Putamen (tissue), 1 donor: Measurements from ENCODE around the gene CTAGE9.
"Not testable (repeated sequence)": the region's sequence is repeated elsewhere in the genome, so short reads cannot be mapped to it uniquely, and the experiment has no call there.

ENCODE experiments used
- DNase-seq: peaks from one replicate; pipeline ENCODE4 v3.0.0-alpha.2; 2016; ENCODE audit warnings: low spot score

CTAGE9 gene, protein sequence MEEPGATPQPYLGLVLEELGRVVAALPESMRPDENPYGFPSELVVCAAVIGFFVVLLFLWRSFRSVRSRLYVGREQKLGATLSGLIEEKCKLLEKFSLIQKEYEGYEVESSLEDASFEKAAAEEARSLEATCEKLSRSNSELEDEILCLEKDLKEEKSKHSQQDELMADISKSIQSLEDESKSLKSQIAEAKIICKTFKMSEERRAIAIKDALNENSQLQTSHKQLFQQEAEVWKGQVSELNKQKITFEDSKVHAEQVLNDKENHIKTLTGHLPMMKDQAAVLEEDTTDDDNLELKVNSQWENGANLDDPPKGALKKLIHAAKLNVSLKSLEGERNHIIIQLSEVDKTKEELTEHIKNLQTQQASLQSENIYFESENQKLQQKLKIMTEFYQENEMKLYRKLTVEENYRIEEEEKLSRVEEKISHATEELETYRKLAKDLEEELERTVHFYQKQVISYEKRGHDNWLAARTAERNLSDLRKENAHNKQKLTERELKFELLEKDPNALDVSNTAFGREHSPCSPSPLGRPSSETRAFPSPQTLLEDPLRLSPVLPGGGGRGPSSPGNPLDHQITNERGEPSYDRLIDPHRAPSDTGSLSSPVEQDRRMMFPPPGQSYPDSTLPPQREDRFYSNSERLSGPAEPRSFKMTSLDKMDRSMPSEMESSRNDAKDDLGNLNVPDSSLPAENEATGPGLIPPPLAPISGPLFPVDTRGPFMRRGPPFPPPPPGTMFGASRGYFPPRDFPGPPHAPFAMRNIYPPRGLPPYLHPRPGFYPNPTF

DNA sequence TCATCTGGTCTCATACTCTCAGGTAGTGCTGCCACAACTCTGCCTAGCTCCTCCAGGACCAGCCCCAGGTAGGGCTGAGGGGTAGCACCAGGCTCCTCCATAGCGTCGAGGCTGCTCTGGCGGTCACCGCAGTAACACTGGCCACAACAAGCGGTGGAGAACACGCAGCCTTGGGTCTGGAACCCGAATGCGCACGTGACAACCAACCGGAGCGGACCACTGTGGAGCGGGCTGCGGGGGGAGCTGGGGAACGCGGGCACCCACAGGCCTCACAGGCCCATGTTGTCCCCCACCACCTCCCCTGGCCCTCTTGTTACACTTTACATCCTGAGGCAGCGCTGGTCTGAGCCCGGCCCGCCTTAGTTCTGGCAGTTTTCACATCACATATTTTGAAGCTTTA, at the start of gene CTAGE9:
Gene CTAGE9 (minus strand): TSS at position 101 of the 400 bp plus-strand sequence. CDS start 0 bp downstream, at position 101.
- not testable (repeated sequence) for DNase-seq

DNA sequence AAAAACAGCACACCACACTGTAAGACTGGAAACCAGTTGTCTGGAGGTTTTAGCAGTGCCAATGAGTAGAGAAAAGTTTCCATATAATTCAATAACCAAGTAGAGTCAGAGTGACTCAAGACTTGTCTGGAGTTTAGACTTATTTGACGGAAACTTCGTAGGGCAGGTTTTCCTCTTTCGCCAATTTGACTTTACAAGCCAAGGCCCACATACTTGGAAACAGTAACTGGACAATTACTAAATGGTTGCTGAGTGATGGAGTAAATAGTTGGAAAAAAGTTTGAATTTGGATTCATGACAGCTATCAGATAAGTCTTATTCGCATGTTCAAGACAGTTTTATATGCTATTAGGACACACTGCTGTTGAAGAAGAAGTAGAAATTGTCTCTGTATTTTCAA, 48.1 kb upstream of the CTAGE9 start:
- DNase-seq = no peak

DNA sequence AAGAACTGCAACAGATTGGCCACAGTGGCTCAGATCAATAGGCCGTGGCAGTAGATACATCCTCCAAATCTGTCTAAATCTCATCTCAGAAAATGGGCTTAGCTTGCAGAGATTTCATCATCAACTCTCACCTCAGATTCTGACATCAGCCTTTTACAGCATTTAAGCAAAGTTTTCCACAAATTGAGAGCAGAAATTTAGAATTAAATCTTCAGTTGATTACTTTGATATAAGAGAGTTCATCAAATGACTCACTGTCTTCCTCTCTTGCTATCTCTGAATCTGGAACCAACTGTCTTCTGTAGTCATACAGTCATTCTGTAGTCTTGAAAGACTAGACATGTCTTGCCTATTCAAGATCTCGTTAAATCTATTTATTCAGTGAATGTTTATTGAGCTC, 45.2 kb upstream of the CTAGE9 start:
- no peak for DNase-seq

DNA sequence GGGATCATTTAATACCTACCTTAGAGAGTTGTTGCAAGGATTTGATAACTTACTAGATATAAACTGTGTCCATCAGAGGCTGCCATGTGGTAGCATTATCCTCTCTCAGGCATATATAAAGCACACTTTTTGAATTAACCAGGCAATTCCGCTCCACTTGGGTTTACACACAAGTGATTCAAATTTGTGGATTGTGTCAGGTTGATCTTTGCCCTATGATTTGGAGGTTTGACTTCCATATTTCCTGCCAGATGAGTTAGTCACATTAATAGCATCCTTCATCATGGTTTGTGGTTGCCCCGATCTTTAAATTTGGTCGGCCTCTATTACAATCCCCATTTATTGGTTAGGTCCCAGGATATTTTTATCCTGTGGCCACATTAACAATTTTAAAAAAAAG, 44.8 kb upstream of the CTAGE9 start:
- no peak for DNase-seq

DNA sequence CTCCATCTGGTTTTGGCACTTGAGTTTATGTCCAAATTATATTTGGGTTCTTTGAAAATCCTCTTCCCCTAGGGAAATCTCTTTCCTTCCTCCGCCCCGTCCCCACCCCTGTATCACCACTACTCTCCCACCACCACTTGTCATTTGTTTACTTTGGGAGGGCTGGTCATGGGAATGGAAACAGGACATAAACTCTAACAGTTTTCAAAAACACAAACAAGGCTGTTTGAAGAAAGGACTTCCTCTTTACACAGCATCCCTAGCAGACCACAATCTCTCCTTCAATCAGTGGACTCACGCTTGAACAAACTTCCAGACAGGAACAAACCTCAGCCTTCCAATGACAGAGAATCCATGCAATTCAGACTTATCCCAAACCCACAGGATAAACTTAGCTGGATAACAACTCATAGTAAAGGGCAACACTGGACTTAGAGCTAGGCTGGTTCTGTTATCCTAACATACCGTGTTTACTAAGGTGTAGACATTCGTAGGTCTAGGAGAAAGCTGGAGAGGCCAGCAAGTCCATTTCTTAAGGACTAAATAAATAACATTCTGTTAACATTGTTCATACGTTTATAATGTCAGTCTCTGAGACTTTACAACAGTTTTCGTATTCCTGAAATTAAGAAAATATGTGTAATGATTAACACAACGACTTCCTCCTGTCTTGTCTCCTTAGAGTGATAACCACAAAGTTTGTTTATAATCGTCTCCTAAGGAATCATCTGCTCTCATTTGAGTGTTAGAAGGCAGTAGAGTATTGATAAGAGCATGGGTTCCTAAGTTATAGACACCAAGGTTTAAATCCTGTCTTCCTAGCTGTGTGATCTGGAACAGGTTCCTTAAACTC, 44.1 kb upstream of the CTAGE9 start:
- no peak for DNase-seq

DNA sequence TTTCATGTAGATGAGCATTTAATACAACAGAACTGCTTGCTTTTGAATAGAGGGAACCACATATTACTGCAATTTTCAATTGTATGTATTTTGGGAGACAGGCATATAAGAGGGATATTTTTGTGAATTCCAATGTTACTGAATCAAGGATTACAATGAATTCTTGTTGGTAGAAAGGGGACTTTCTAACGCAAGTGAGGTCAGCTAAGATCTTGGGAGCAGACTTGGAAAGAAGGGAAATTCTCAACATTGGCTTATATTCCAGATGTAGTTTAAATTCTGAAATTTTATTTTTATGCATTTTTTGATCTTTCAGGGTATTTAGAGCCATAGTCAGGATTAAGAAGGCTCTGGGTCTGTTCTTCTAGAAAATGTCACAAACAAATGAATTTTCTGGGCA, 43.3 kb upstream of the CTAGE9 start:
- DNase-seq = no peak

DNA sequence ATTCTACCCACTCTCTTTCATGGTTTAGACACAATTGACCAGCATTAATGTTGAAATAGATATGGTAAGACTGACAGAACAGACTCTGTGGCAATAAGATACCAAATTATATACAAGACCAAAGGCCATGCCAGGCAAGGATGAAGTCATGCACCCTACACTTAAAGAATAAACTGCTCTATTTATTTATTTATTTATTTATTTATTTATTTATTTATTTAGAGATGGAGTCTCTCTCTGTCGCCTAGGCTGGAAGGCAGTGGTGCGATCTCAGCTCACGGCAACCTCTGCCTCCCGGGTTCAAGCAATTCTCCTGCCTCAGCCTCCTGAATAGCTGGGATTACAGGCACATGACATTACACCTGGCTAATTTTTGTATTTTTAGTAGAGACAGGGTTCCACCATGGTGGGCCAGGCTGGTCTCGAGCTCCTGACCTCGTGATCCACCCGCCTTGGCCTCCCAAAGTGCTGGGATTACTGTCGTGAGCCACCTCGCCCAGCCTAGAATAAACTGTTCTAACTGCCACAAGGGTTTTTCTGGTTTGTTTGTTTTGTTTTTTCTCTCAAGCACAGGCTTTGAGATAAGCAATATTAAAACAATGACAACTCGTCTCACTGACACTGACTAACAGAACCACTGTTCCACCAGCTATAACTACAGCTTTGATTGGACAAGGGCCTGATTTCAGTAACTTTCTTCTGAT, 40.3 kb upstream of the CTAGE9 start:
- not testable (repeated sequence) for DNase-seq

DNA sequence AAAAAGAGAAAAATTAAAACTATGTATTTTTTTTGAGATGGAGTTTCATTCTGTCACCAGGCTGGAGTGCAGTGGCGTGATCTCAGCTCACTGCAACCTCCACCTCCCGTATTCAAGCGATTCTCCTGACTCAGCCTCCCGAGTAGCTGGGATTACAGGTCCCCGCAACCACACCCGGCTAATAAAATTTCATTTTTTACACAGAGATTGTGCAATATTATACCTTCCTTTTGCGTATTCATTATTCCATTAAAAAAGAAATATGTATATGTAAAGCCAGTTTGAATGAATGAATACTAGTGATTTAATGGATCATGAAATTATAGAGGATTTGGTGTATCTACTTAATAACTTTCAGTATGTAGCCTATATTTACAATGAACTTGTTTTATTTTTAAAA, 38.2 kb upstream of the CTAGE9 start:
- no peak for DNase-seq

DNA sequence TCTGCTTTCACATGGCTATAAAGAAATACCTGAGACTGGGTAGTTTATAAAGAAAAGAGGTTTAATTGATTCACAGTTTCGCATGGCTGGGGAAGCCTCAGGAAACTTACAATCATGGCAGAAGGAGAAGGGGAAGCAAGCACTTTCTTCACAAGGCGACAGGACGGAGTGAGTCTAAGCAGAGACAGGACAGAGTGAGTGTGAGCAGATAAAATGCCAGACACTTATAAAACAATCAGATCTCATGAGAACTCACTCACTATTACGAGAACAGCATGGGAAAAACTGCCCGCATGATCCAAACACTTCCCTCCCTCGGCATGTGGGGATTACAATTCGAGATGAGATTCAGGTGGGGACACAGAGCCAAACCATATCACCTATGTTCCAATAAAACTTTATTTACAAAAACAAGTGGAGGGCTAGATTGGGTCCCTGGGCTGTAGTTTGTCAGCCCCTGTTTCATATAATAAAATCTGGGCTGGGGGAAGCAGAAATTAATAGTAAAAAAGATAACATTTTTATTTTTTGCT, 37.1 kb upstream of the CTAGE9 start:
- no peak for DNase-seq

DNA sequence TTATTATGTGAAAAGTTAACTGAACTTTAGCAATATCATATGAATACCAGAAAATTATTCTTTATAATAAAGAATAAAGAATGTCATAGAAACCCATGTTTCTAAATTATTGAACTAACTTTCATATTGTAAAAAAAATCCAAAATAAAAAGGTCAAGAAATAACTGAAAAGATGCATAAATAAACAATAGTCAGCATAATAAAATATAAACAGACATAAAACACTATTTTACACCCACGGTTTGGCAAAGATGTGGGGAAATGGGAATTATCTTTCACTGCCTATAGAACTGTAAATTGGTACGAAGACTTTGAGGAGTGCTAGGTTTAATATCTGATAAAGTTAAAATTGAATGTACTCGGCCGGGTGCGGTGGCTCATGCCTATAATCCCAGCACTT, 34.7 kb upstream of the CTAGE9 start:
- no peak for DNase-seq

DNA sequence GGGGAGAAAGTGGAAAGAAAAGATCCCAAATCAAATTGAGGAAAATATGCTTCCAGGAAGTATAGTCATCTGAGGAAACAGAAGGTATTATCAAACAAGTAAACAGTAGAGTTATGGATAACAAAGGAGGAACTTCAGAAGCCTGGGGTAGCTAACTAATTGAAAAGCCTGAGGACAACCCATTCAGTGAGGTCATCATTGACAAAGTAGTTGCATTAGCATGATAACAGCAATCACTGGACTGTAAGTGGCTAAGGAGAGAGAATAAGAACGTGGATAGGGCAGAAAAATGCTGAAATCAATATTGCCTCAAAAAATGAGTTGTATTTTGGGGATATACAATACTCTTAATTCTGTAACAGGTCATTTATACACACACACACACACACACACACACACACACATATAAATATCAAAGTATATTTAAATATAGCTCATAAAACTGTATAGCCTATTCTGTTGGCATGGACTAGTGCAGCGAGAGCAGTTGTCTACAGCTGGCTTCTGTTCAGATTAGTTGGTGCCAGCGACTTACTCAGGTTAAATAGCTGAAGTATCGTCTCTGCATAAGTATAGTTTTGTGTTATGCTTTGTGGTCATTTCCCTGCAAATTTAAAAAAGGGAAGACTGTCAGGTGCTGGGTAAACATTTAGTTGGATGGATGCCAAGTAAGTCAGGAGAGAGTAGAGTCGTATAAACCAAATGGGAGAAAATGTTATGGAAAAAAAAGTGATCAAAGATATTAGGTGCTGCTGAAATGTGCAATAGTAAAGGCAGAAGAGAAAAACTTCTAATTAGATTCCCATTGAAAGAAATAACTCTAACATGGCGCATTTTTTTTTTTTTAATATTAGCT, 33.8 kb upstream of the CTAGE9 start:
- no peak for DNase-seq

DNA sequence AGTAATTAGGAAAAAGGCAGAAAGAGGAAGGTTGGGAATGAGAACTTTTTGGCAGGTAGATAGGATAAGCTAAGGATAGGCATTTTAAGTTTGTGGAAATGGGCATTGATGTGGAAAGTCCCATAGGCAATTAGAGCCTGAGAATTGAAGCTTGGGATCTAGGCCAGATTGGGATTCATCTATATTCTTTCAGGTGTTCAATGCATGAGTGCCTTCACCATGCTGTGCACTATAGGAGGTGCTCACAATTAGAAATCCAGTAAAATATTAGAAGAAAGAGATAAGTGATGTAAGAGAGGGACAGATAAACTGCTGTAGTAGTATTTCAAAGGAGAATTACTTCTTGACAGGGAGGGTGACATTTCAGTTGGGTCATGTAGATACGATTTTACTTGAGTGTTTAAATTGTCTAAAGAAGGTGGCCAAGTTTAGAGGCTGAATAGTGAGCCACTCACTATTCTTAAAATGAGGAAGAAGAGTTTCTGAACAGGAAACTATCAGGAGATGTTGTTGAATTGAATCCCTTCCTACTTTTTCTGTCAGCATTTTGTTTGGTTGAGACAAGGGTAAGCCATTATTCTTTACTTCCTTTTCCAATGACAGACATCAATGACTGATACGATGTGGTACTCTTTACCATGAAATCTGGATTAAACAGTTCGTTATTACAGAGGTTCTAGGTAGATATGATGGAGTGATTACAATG, 31.0 kb upstream of the CTAGE9 start:
- no peak for DNase-seq

DNA sequence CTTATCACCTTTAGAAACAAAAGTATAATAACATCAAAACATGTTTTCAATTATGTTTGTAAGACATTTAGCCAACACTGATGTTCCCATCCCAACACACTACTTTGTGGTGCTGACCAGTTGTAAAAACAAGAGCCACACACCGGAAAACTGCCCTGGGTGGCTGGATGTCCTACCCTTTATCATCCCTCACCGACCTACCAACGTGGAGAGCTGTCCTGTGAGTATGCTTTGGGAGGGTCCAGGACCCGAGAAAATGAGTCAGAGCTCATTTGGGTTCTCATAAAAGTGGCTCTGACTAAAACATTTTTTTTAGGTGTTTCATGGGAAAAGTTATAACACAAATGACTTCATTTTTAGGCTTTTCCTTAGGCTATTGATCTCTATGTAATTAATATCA, 29.3 kb upstream of the CTAGE9 start:
- DNase-seq = no peak

DNA sequence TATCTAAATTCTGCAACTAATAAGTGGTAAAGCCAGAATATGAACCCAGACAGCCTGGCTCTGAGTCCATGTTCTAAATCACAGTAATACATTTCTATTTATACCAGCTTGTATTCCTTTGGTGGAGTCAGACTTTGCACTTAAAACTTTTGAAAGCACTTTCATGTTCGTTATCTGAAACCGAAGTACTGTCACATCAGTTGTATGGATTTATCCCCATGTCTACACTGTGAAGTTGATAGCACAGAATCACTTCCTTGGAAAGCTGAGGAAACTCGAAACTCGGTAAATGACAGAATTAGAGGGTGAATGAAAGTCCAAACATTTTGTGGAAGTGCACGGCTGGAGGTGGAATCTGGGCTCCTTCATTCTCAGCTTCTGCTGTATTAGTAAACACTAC, 28.3 kb upstream of the CTAGE9 start:
- no peak for DNase-seq

DNA sequence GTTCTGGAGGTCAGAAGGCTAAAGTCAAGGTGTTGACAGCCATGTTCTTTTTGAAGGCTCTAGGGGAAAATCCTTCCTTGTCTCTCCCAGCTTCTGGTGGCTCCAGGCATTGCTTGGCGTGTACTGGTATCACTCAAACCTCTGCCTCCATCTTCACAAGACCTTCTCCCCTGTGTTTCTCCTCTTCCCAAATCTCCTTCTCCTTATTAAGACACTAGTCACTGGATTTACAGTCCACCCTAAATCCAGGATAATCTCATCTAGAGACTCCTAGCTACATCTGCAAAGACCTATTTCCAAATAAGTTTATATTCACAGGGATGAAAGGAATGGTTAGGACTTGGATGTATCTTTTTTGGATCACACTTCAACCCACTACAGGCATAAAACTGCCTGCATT, 26.0 kb upstream of the CTAGE9 start:
- DNase-seq = no peak

DNA sequence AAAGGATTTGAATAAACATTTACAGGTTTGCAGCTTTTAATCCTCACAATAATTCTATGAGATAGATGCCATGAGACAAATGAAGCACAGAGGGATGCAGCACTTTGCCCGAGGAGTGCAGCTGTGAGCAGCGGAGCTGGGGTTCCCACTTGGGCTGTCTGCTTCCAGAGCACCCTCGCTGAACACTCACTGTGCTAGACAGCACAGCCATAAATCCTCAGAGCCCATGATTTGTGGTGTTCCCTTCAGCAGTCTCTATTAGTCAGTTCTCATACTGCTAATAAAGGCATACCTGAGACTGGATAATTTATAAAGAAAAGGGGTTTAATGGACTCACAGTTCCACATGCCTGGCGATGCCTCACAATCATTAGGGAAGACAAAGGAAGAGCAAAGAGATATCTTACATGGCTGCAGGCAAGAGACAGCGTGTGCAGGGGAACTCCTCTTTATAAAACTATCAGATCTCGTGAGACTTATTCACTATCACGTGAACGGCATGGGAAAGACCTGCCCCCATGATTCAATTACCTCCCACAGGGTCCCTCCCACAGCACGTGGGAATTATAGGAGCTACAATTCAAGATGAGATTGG, 25.3 kb upstream of the CTAGE9 start:
- no peak for DNase-seq

DNA sequence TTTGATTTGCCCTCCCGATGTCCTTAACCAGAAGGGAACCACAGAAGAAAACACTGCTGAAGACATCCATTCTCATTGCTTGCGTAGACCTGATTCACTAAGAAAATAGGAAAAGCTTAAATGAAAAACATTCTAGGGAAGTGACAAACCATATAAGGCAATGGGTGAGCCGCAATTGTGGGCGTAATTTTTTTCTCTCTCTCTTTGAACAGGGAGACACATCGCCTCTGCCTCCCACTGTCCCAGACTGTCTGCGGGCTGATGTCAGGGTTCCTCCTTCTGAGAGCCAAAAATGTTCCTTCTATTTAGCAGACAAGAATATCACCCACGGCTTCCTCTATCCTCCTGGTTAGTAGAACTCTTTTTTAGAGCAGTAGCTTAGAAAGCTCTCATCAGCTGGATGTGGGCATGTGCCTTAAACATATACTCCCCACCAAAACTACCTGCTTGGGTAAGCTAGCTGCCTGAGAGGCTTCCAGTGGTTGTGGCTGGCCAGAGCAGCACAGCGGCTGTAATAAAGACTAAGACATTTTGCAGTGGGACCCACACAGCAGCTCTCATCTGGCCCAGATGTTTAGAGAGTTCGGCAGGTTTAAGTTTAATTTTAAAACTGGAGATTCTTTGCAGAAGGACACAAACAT, 22.7 kb upstream of the CTAGE9 start:
- DNase-seq = peak; percentile 75

DNA sequence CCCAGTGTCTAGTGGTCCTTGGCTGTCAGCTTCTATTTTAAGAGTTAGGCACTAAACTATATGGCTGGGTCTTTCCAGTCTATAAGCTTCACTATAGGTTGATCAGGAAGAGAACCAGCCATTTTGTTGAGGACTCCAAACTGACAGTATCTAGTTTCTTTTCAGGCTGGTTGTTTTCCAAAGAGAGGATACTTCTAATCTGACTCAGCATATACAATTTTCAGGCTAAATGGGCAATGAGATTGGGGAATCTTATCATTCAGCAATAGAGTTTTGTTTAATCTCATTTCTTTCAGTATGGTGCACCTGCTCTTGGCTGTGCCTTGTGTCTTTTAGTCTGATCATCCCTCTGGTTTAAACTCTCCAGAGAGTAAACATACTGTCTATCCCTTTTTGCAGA, 20.4 kb upstream of the CTAGE9 start:
- no peak for DNase-seq

DNA sequence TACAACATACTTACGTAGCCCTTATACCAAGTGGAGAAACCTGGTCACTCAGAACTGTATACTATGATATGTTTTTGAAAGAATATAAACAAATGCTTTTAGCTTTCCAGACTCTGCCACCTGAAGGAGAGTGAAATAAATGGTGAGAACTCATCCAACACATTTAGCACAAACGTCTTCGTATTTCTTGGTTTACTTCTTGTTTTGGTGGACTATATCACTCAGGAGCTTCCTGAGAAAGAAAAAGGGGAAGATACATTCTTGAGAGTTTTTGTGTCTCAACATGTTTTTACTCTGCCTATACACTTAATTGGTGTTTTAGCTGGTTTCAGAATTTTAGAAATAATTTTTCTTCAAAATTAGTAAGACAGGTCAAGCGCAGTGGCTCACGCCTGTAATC, 19.4 kb upstream of the CTAGE9 start:
- DNase-seq = no peak
